IMR-90 (cell line): ENCODE measurements around the gene TMED6. TPM values are rescaled to one million over a fixed set of nuclear protein-coding genes. Genes with fewer than 3 reads are reported as not detected.
A peak's percentile ranks its signal among the peaks of the same experiment; 100 is the strongest.

Experiments used
- ATAC-seq: fragments of 200-7000 bp; cut with Tn5 transposase; 2 replicates; pipeline ENCODE4 v1.9.1; 2020; ENCODE audit warnings: low read depth, mild to moderate bottlenecking, moderate library complexity
- BruUV-seq: library from RNA; stranded (reverse); fragments of 400-500 nt; replicated peaks from 2 replicates; lab custom pipeline; 2021; lab: Mats Ljungman, UMichigan
- CTCF ChIA-PET: fragments of 300-600 bp; formaldehyde crosslinking; extraction: SDS; loops from one replicate; lab custom pipeline; 2021; ENCODE audit warnings: antibody characterized with exemption; lab: Yijun Ruan, JAX
- POLR2A ChIA-PET: fragments of 300-600 bp; sonication (Branson Sonifier 250); formaldehyde crosslinking; loops from one replicate; lab custom pipeline; 2022; ENCODE audit warnings: antibody characterized with exemption; ENCODE audit not compliant: unreplicated experiment; lab: Charles Lee
- DNase-seq: peaks from one replicate; pipeline ENCODE4 v3.0.0; 2013
- H2AFZ ChIP-seq: replicated peaks from 2 replicates; pipeline ENCODE3; 2013; ENCODE audit warnings: low read length, mild to moderate bottlenecking; ENCODE audit not compliant: poor library complexity
- H2AK5ac ChIP-seq: 2 replicates; pipeline ENCODE4 v1.6.1; 2013; ENCODE audit warnings: low read depth, low read length, inconsistent platforms
- H2AK9ac ChIP-seq: replicated peaks from 2 replicates; pipeline ENCODE3; 2013; ENCODE audit warnings: mild to moderate bottlenecking, low read depth, low read length, moderate library complexity; ENCODE audit not compliant: poor library complexity
- H2BK120ac ChIP-seq: 2 replicates; pipeline ENCODE4 v1.6.1; 2013; ENCODE audit warnings: low read depth, low read length, inconsistent platforms
- H2BK15ac ChIP-seq: 3 replicates; pipeline ENCODE4 v1.6.1; 2013; ENCODE audit warnings: low read depth, low read length, inconsistent platforms
- H2BK20ac ChIP-seq: 2 replicates; pipeline ENCODE4 v1.6.1; 2013; ENCODE audit warnings: low read depth, mild to moderate bottlenecking, inconsistent platforms, low read length, moderate library complexity
- H2BK5ac ChIP-seq: 2 replicates; pipeline ENCODE4 v1.6.1; 2013; ENCODE audit warnings: mild to moderate bottlenecking, low read depth, low read length, inconsistent platforms; ENCODE audit not compliant: poor library complexity, severe bottlenecking
- H3K14ac ChIP-seq: replicated peaks from 2 replicates; pipeline ENCODE4 v1.6.1; 2013; ENCODE audit warnings: low read depth, low read length, inconsistent platforms
- H3K18ac ChIP-seq: 2 replicates; pipeline ENCODE4 v1.6.1; 2013; ENCODE audit warnings: low read depth, low read length, control low read depth
- H3K23ac ChIP-seq: 2 replicates; pipeline ENCODE4 v1.6.1; 2013; ENCODE audit warnings: low read depth, low read length, inconsistent platforms
- H3K27ac ChIP-seq: 2 replicates; pipeline ENCODE4 v1.5.1; 2013; ENCODE audit warnings: mild to moderate bottlenecking, control low read depth, low read length; ENCODE audit not compliant: insufficient read depth
- H3K27me3 ChIP-seq: 2 replicates; pipeline ENCODE4 v1.6.1; 2013; ENCODE audit warnings: low read length; ENCODE audit not compliant: control insufficient read depth, insufficient read depth
- H3K36me3 ChIP-seq: 2 replicates; pipeline ENCODE4 v1.6.1; 2013; ENCODE audit warnings: low read length, mixed read lengths; ENCODE audit not compliant: control insufficient read depth, insufficient read depth
- H3K4ac ChIP-seq: 2 replicates; pipeline ENCODE4 v1.6.1; 2013; ENCODE audit warnings: low read depth, low read length, inconsistent platforms
- H3K4me1 ChIP-seq: 2 replicates; pipeline ENCODE4 v1.6.1; 2013; ENCODE audit warnings: low read length, mixed read lengths; ENCODE audit not compliant: control insufficient read depth, insufficient read depth
- H3K4me2 ChIP-seq: 2 replicates; pipeline ENCODE4 v1.6.1; 2013; ENCODE audit warnings: low read depth, mild to moderate bottlenecking, control low read depth, low read length, moderate library complexity
- H3K4me3 ChIP-seq: 2 replicates; pipeline ENCODE4 v1.5.1; 2013; ENCODE audit warnings: low read depth, mild to moderate bottlenecking, control low read depth, low read length, moderate library complexity; ENCODE audit not compliant: insufficient read depth
- H3K56ac ChIP-seq: 2 replicates; pipeline ENCODE4 v1.6.1; 2013; ENCODE audit warnings: low read length, inconsistent platforms; ENCODE audit not compliant: insufficient read depth; ENCODE audit errors: extremely low read depth
- H3K79me1 ChIP-seq, 2 experiments: 2 replicates each; pipeline ENCODE4 v1.6.1; 2013; ENCODE audit warnings: low read length in 2 of 2, inconsistent platforms in 1 of 2, low read depth in 1 of 2
- H3K9ac ChIP-seq: 2 replicates; pipeline ENCODE4 v1.6.1; 2013; ENCODE audit warnings: low read depth, low read length, control low read depth
- H3K9me1 ChIP-seq: 2 replicates; pipeline ENCODE4 v1.6.1; 2013; ENCODE audit warnings: low read length, inconsistent platforms; ENCODE audit not compliant: insufficient read depth
- H3K9me3 ChIP-seq: 2 replicates; pipeline ENCODE4 v1.6.1; 2013; ENCODE audit warnings: low read length; ENCODE audit not compliant: control insufficient read depth, insufficient read depth
- H4K20me1 ChIP-seq: 2 replicates; pipeline ENCODE4 v1.6.1; 2013; ENCODE audit warnings: low read length, inconsistent platforms; ENCODE audit not compliant: insufficient read depth
- H4K5ac ChIP-seq: 2 replicates; pipeline ENCODE4 v1.6.1; 2013; ENCODE audit warnings: mild to moderate bottlenecking, low read depth, low read length, control low read depth
- H4K8ac ChIP-seq, 2 experiments: 2 replicates each; pipeline ENCODE4 v1.6.1; 2013; ENCODE audit warnings: low read depth in 2 of 2, low read length in 2 of 2, control low read depth in 1 of 2, inconsistent platforms in 1 of 2
- H4K91ac ChIP-seq: 2 replicates; pipeline ENCODE4 v1.6.1; 2013; ENCODE audit warnings: low read depth, low read length, inconsistent platforms; ENCODE audit not compliant: insufficient read depth
- CHD1 ChIP-seq: IDR thresholded peaks from 2 replicates; pipeline ENCODE4 v1.6.1; 2012; ENCODE audit warnings: low read depth, low read length, improper control_type of control experiment
- MAFK ChIP-seq: IDR thresholded peaks from 2 replicates; pipeline ENCODE4 v1.6.1; 2012; ENCODE audit warnings: low read depth, low read length, improper control_type of control experiment
- RFX5 ChIP-seq: IDR thresholded peaks from 2 replicates; pipeline ENCODE4 v1.8.0; 2012; ENCODE audit warnings: low read depth, mild to moderate bottlenecking, low read length, moderate library complexity
- SMC3 ChIP-seq: fragments of 150-350 bp; IDR thresholded peaks from 2 replicates; pipeline ENCODE4 v1.6.1; 2016; ENCODE audit warnings: low read depth, mild to moderate bottlenecking, antibody characterized with exemption, low read length, moderate library complexity
- dilution Hi-C: fragments of 300-500 bp; cut with HindIII; formaldehyde crosslinking; loops from one replicate; pipeline ENCODE4 v1.14.3; 2018; ENCODE audit warnings: low sequenced_read_pairs; ENCODE audit not compliant: unreplicated experiment
- in situ Hi-C: fragments of 300-500 bp; cut with MboI; formaldehyde crosslinking; loops from 3 replicates; pipeline ENCODE4 v1.14.3; 2019; ENCODE audit warnings: low sequenced_read_pairs, inconsistent platforms, mixed read lengths
- intact Hi-C: fragments of 100-400 bp; cut with micrococcal nuclease; formaldehyde crosslinking; loops from 2 replicates; pipeline ENCODE4 v1.10.0; 2022
- polyA plus RNA-seq, 3 experiments: library from polyadenylated mRNA; depleted of rRNA; stranded (reverse); fragments of >200 nt; gene quantifications; 2 replicates each; pipeline ENCODE4 v1.2.3, GENCODE V29; 2012; ENCODE audit warnings: low replicate concordance in 1 of 3
- total RNA-seq: library from RNA; depleted of rRNA; stranded (reverse); fragments of >200 nt; gene quantifications from 2 replicates; pipeline ENCODE4 v1.2.3, GENCODE V29; 2012
- TF ChIP-seq, protein P1 (sequence below): fragments of 150-350 bp; IDR thresholded peaks from 2 replicates; pipeline ENCODE4 v1.6.1; 2016; ENCODE audit warnings: low read depth, mild to moderate bottlenecking, low read length, moderate library complexity, borderline replicate concordance
- TF ChIP-seq, protein P2 (sequence below): fragments of 150-350 bp; IDR thresholded peaks from 2 replicates; pipeline ENCODE4 v1.6.1; 2017; ENCODE audit warnings: mild to moderate bottlenecking, antibody characterized with exemption, low read length, low read depth

The TMED6 gene
- total and polyA plus RNA-seq, 2 of the 4 experiments (the other 2 are of a cell fraction), result 0.10 TPM; not detected in 1

DNA sequence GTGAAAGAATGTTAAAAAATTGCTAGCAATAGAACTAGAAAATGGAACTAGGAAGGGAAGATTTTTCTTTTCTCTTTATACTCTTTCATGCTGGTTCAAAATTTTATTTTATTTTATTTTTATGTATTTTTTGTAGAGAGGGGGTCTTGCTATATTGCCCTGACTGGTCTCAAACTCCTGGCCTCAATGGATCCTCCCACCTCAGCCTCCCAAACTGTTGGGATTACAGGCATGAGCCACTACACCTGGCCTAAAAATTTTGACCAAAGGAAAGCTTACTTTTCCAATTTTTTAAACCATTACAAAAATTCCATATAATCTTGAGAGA lies 44.2 kb upstream of the TMED6 start:
- no peaks in the 10 kb centered on the region; the same call in 1 of the 2 replicates for H3K27me3 ChIP-seq
- H3K18ac ChIP-seq, result no peak overlapping the region
- POLR2A ChIA-PET, result interaction anchor here (1.0 kb wide), 1 partner anchor 359 kb away, joined by 3 read pairs; the partner anchor contains the start of gene NOB1
- no peak overlapping the region for H3K23ac ChIP-seq
- H3K9me3 ChIP-seq, result no peaks in the 10 kb centered on the region
- H3K4me1 ChIP-seq, result peaks cover 12% of the 10 kb centered on the region
- dilution Hi-C loops (no loop called here), in situ Hi-C loops (loop anchor here (5.0 to 10.0 kb wide), 2 partner anchors 289 to 356 kb away; partner anchors contain the start of gene NOB1), intact Hi-C loops (loop anchor here (1.0 to 5.0 kb wide), 3 partner anchors 169 to 359 kb away; partner anchors contain the start of genes NFAT5 and NOB1)
- H4K91ac ChIP-seq, result no peak overlapping the region
- CTCF ChIA-PET, result interaction anchor here (0.7 to 2.6 kb wide), 7 partner anchors 9 to 359 kb away, joined by 3 to 14 read pairs (median 3); partner anchors contain the start of gene NOB1
- no peak overlapping the region for H3K4me3 ChIP-seq
- no TSS peak for BruUV-seq
- H3K9me1 ChIP-seq, result peaks cover 7% of the 10 kb centered on the region; the same call in 1 of the 2 replicates
- H2BK120ac ChIP-seq, result no peak overlapping the region
- no peak overlapping the region for H2AK9ac ChIP-seq
- H2AK5ac ChIP-seq, result no peak overlapping the region
- H2BK5ac ChIP-seq, result no peak overlapping the region
- H3K56ac ChIP-seq, result no peak overlapping the region
- no peak overlapping the region for H2BK20ac ChIP-seq
- H4K8ac ChIP-seq, result no peak overlapping the region; a peak in 1 of 4 replicates
- H4K20me1 ChIP-seq, result peaks cover 5% of the 10 kb centered on the region; the same call in 1 of the 2 replicates
- H3K79me1 ChIP-seq, result peaks cover 0 to 14% of the 10 kb centered on the region in 2 experiments; a peak in 1 of 4 replicates
- DNase-seq (no peak), ATAC-seq (no peak)
- no peak overlapping the region for H3K9ac ChIP-seq
- H3K4ac ChIP-seq, result no peak overlapping the region
- peak overlapping the region; percentile 62; the same call in 1 of the 2 replicates for H3K27ac ChIP-seq
- no peak overlapping the region for H4K5ac ChIP-seq
- H3K4me2 ChIP-seq, result no peak overlapping the region; the same call in 1 of the 2 replicates
- H2BK15ac ChIP-seq, result no peak overlapping the region
- H2AFZ ChIP-seq, result no peak overlapping the region
- H3K14ac ChIP-seq, result no peak overlapping the region
- TF ChIP-seq CHD1 (no peak), MAFK (no peak), SMC3 (no peak), RFX5 (no peak)
- TF ChIP-seq, protein P1, sequence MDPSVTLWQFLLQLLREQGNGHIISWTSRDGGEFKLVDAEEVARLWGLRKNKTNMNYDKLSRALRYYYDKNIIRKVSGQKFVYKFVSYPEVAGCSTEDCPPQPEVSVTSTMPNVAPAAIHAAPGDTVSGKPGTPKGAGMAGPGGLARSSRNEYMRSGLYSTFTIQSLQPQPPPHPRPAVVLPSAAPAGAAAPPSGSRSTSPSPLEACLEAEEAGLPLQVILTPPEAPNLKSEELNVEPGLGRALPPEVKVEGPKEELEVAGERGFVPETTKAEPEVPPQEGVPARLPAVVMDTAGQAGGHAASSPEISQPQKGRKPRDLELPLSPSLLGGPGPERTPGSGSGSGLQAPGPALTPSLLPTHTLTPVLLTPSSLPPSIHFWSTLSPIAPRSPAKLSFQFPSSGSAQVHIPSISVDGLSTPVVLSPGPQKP, result no peak
- TF ChIP-seq, protein P2, sequence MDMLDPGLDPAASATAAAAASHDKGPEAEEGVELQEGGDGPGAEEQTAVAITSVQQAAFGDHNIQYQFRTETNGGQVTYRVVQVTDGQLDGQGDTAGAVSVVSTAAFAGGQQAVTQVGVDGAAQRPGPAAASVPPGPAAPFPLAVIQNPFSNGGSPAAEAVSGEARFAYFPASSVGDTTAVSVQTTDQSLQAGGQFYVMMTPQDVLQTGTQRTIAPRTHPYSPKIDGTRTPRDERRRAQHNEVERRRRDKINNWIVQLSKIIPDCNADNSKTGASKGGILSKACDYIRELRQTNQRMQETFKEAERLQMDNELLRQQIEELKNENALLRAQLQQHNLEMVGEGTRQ, result no peak
- no peaks in the 10 kb centered on the region for H3K36me3 ChIP-seq
